Endodermal cell (in vitro differentiated cells): ENCODE measurements around the gene ACTR10. TPM values are rescaled to one million over a fixed set of nuclear protein-coding genes. Genes with fewer than 3 reads are reported as not detected.

Experiments used
- DNase-seq: peaks from one replicate; pipeline ENCODE4 v3.0.0-alpha.2; 2017
- H3K27ac ChIP-seq: 2 replicates; pipeline ENCODE4 v1.5.1; 2013; ENCODE audit warnings: mild to moderate bottlenecking, low read depth, low read length, moderate library complexity
- H3K27me3 ChIP-seq: 2 replicates; pipeline ENCODE4 v1.6.1; 2013; ENCODE audit warnings: mild to moderate bottlenecking, low read length, moderate library complexity; ENCODE audit not compliant: insufficient read depth, control insufficient read depth, poor library complexity, severe bottlenecking
- H3K36me3 ChIP-seq: 2 replicates; pipeline ENCODE4 v1.7.0; 2013; ENCODE audit warnings: mild to moderate bottlenecking, low read length, moderate library complexity; ENCODE audit not compliant: control insufficient read depth, insufficient read depth
- H3K4me1 ChIP-seq: one replicate; pipeline ENCODE4 v1.7.0; 2013; ENCODE audit warnings: low read length; ENCODE audit not compliant: control insufficient read depth, insufficient read depth
- H3K4me3 ChIP-seq: 2 replicates; pipeline ENCODE4 v1.5.1; 2013; ENCODE audit warnings: mild to moderate bottlenecking, low read length, moderate library complexity
- H3K9ac ChIP-seq: 2 replicates; pipeline ENCODE4 v1.6.1; 2013; ENCODE audit warnings: mild to moderate bottlenecking, low read length, moderate library complexity; ENCODE audit not compliant: poor library complexity, severe bottlenecking; ENCODE audit errors: extremely low read depth
- H3K9me3 ChIP-seq: 2 replicates; pipeline ENCODE4 v1.6.1; 2013; ENCODE audit warnings: mild to moderate bottlenecking, low read length, moderate library complexity; ENCODE audit not compliant: control insufficient read depth
- H3K27ac Mint-ChIP-seq: 2 replicates; pipeline ENCODE4 v1.8.0; 2020; ENCODE audit warnings: mixed read lengths
- H3K27me3 Mint-ChIP-seq: 2 replicates; pipeline ENCODE4 v1.8.0; 2021; ENCODE audit warnings: mild to moderate bottlenecking, mixed read lengths; ENCODE audit not compliant: insufficient read depth
- H3K36me3 Mint-ChIP-seq: 2 replicates; pipeline ENCODE4 v1.8.0; 2020; ENCODE audit warnings: low read depth, mixed read lengths
- H3K4me1 Mint-ChIP-seq: 2 replicates; pipeline ENCODE4 v1.8.0; 2020; ENCODE audit warnings: mixed read lengths
- H3K4me3 Mint-ChIP-seq: 2 replicates; pipeline ENCODE4 v1.8.0; 2020; ENCODE audit warnings: mild to moderate bottlenecking, moderate library complexity, mixed read lengths
- H3K9me3 Mint-ChIP-seq: 2 replicates; pipeline ENCODE4 v1.8.0; 2020; ENCODE audit warnings: mild to moderate bottlenecking, mixed read lengths
- whole genome bisulfite sequencing, 2 experiments: methylation state at CpG; one replicate each; pipeline versions ENCODE4 v1.1.5 to v1.1.7; 2013; ENCODE audit warnings: missing lambda C conversion rate in 2 of 2, mixed read lengths in 1 of 2; ENCODE audit not compliant: insufficient coverage in 1 of 2, insufficient read length in 1 of 2; 5-methylcytosine and 5-hydroxymethylcytosine counted together
- total RNA-seq, 2 donors: library from RNA; stranded (reverse); fragmentation: NEBNext Ultra II Directional in 1 of 2; extraction: Animal tissue kit (Norgen Biotek cat#: 25700) in 1 of 2; gene quantifications; 2 replicates in 1 of 2; 3 replicates in 1 of 2; pipeline ENCODE4 v1.2.1, GENCODE V29; 2021
- TF ChIP-seq, protein P1 (sequence below): fragments of 200-600 bp; sonication (generic); conservative IDR thresholded peaks from 2 replicates; pipeline ENCODE4 v1.5.0; 2021; ENCODE audit warnings: antibody characterized with exemption, mild to moderate bottlenecking

Gene ACTR10
- total RNA-seq, 2 donors from 2014 or later: 53.2 to 53.8 TPM

DNA sequence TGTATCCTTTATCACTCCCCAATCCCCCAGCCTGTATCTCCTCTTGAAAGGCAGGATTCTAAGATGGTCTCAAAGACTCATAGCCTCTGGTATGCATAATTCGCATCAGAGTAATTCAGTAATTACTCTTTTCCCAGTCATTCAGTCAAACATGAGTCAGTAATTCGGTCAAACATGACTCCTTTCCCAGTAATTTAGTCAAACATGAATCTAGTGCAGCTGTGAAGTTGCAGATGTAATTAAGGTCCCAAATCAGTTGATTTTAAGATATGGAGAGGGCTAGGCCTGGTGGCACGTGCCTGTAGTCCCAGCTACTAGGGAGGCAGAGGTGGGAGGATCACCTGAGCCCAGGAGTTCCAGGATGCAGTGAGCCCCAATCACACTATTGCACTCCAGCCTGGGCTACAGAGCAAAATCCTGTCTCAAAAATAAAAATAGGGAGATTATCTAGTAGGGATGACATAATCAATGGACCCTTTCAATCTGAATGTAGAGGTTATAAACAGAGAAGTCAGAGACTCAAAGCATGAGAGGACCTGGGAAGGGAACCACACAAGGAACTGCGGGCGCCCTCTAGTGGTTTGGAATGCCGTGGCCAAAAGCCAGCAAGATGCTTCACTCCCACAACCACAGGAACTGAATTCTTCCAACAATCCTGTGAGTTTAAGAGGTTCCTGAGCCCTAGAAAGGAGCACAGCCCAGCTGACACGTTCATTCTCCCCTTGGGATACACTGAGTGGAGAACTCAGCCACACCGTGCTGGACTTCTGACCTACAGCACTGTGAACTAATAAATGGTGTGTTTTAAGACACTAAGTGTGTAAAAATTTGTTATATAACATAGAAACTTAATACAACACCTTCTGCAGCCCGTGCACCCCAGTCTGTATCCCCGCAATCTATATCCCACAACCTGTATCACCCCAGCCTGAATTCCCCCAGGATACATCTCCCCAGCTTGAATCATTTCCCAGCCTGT is 33.7 kb upstream of the ACTR10 start:
- DNase-seq: peak; percentile 96
- Mint-ChIP-seq H3K9me3 (no peaks in the 10 kb centered on the region), H3K27ac (no peak overlapping the region), H3K4me3 (no peak overlapping the region), H3K27me3 (no peaks in the 10 kb centered on the region), H3K36me3 (no peaks in the 10 kb centered on the region), H3K4me1 (no peaks in the 10 kb centered on the region)
- Histone ChIP-seq H3K36me3 (no peaks in the 10 kb centered on the region), H3K9me3 (no peaks in the 10 kb centered on the region), H3K4me3 (no peak overlapping the region), H3K9ac (no peak overlapping the region), H3K27me3 (no peaks in the 10 kb centered on the region), H3K27ac (no peak overlapping the region), H3K4me1 (no peaks in the 10 kb centered on the region)
- TF ChIP-seq, protein P1, sequence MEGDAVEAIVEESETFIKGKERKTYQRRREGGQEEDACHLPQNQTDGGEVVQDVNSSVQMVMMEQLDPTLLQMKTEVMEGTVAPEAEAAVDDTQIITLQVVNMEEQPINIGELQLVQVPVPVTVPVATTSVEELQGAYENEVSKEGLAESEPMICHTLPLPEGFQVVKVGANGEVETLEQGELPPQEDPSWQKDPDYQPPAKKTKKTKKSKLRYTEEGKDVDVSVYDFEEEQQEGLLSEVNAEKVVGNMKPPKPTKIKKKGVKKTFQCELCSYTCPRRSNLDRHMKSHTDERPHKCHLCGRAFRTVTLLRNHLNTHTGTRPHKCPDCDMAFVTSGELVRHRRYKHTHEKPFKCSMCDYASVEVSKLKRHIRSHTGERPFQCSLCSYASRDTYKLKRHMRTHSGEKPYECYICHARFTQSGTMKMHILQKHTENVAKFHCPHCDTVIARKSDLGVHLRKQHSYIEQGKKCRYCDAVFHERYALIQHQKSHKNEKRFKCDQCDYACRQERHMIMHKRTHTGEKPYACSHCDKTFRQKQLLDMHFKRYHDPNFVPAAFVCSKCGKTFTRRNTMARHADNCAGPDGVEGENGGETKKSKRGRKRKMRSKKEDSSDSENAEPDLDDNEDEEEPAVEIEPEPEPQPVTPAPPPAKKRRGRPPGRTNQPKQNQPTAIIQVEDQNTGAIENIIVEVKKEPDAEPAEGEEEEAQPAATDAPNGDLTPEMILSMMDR: peak; percentile 97
- WGBS, 2 experiments: 44 to 67% methylated on average over 3 to 10 of the region's 10 CpGs

DNA sequence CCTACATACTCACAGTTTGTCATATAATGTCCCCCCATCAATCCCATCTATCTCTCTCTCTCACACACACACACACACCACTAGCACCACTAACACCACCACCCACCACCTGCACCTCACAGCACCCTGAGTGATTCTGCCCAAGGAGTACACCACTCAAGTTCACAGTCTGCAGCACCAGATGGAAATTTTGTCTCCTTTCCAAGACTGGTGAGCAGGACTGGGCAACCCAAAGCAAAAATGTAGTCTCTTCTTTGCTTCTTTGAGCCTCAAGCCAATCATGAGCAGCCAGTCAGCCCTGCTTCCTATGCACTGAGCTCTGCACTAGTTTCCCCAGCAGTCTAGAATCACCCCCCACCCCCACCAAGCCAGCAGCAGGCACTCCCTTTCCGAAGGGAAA is 32.9 kb upstream of the ACTR10 start:
- Histone ChIP-seq H3K27ac (no peak overlapping the region), H3K4me3 (no peak overlapping the region), H3K9ac (no peak overlapping the region), H3K36me3 (no peaks in the 10 kb centered on the region), H3K4me1 (no peaks in the 10 kb centered on the region), H3K9me3 (peaks cover 3% of the 10 kb centered on the region), H3K27me3 (no peaks in the 10 kb centered on the region)
- H3K27me3 Mint-ChIP-seq: no peaks in the 10 kb centered on the region
- WGBS, 2 experiments: 50 to 58% methylated on average over 1 of the region's 1 CpG
- TF ChIP-seq, protein P1: no peak
- DNase-seq: no peak
- no peaks in the 10 kb centered on the region for H3K4me1 Mint-ChIP-seq
- no peak overlapping the region for H3K4me3 Mint-ChIP-seq
- H3K27ac Mint-ChIP-seq: no peak overlapping the region
- H3K9me3 Mint-ChIP-seq: no peaks in the 10 kb centered on the region
- no peaks in the 10 kb centered on the region for H3K36me3 Mint-ChIP-seq

DNA sequence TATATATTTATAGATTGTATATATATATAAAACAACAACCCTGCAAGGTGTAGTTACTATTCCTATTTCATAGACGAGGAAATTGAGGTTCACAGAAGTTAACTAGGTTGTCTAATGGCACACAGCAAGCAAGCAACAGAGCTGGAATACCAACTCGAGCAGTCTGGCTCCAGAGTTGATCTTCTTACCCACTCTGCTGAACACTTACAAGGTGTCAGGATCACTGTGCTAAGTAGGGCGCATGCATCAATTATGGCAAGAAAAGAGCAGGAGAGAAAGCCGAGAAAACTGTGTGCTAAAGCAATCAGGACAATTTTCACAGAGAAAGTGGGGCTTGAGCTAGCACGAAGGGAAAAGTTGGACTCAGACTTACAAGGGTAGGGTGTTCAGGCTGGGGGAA is 32.1 kb upstream of the ACTR10 start:
- Histone ChIP-seq H3K4me1 (no peaks in the 10 kb centered on the region), H3K27me3 (no peaks in the 10 kb centered on the region), H3K27ac (no peak overlapping the region), H3K9ac (no peak overlapping the region), H3K9me3 (peaks cover 4% of the 10 kb centered on the region), H3K36me3 (no peaks in the 10 kb centered on the region), H3K4me3 (no peak overlapping the region)
- H3K36me3 Mint-ChIP-seq: no peaks in the 10 kb centered on the region
- no peak for DNase-seq
- no peak overlapping the region for H3K27ac Mint-ChIP-seq
- H3K4me3 Mint-ChIP-seq: no peak overlapping the region
- 88 to 92% methylated on average over 4 to 5 of the region's 5 CpGs for WGBS, 2 experiments
- H3K27me3 Mint-ChIP-seq: no peaks in the 10 kb centered on the region
- no peaks in the 10 kb centered on the region for H3K9me3 Mint-ChIP-seq
- TF ChIP-seq, protein P1: no peak
- no peaks in the 10 kb centered on the region for H3K4me1 Mint-ChIP-seq
